ENCODE results near the gene AKAP13. TPM values are rescaled to one million over a fixed set of nuclear protein-coding genes. Genes with fewer than 3 reads are reported as not detected.

Gene AKAP13
- total and polyA plus RNA-seq, 2 of the 13 experiments (the other 11 are each of a cell fraction or from before 2014, with no cell fraction given), result 6.7 to 27.1 TPM

DNA sequence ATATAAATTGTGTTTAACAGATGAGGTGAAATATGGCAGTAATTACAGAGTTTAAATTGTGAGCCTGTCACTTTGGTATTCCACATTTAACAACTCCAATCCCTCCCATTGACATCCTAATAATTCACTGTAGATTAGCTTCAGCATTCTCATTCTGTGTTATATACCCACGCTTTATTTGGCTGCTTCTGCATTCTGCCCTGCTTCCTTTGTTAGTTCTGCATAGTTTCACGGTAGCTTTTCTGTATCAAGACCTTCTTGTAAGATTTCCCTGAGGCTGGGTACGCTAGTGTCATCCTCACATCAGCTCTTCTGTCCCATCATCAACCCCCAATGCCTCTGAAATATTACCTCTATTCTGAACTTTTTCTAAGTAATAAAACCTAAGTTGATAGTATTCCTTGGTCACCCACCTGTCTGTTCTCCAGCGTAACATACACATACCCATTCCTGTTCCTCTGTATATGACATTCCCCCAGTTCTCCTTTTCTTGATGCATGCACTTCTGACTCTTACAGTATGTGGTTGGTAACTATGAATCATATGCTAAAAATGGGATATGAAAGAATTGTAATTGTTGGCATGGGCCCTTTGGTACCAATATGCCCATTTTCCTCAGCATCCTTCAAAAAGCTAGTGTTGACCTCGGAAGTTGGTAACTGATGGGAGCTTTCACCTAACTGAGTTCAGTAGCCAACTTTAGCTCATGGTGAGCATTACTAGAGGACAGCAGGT, 243.1 kb downstream of the AKAP13 start:
- CTCF ChIA-PET (ENCODE audit: low intra/inter-chr PET ratio, low total read pairs), result no interaction called here

DNA sequence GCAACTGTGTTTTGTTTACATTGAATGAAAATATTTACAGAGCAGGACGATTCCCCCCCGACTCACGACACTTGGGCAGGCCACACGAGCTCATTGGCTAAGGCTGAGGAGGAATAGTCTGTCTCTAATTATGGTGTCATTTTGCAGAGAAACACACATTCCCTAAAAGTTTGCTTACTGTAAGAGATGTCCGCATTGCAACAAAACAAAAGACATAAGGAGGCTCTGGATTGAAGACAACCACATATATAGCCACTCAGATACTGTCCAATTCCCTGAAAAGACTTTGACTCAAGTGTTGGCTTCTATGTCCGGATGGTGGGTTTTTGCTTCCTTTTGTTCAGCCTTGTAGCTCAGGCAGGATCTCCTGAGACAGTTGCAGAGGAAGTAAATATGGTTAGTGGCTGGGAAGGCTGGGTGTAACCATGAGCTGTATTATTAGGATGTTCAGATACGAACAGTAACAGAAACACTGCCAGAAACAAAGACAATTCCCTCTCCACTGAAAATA, 243.9 kb downstream of the AKAP13 start:
- Histone ChIP-seq H3K4me2 (ENCODE audit: low read depth, low read length) (no peak overlapping the region), H4K20me1 (ENCODE audit: insufficient read depth, low read length) (no peaks in the 10 kb centered on the region), H3K9me3 (ENCODE audit: low read length) (no peaks in the 10 kb centered on the region), H3K36me3 (replicated peaks in 1 of 2; ENCODE audit: control insufficient read depth in 1 of 2, insufficient read depth in 2 of 2, low read length in 2 of 2) (peaks cover 0 to 4% of the 10 kb centered on the region in 2 experiments; a peak in 2 of 5 replicates), H3K27me3 (ENCODE audit: control insufficient read depth in 1 of 2, insufficient read depth in 2 of 2, low read length in 2 of 2) (no peaks in the 10 kb centered on the region), H3K27ac (ENCODE audit: extremely low read length, insufficient read depth, low read length) (no peak overlapping the region), H3K4me1 (ENCODE audit: insufficient read depth, low read length) (peaks cover 16% of the 10 kb centered on the region), H3K9ac (ENCODE audit: insufficient read depth, low read depth, low read length) (no peak overlapping the region), H3K79me2 (ENCODE audit: insufficient read depth, low read length) (no peaks in the 10 kb centered on the region), H2AFZ (ENCODE audit: low read length) (no peak overlapping the region), H3K4me3 (replicated peaks in 1 of 3; ENCODE audit: insufficient read depth in 1 of 3, low read depth in 2 of 3, low read length in 3 of 3) (no peak overlapping the region)
- WGBS (ENCODE audit: low lambda C conversion rate), result 93% methylated on average over 7 of the region's 7 CpGs
- intact Hi-C loops (cut with micrococcal nuclease; ENCODE audit: unreplicated experiment) (no loop called here), in situ Hi-C loops (cut with HindIII; ENCODE audit: extremely low pct_ligation_motif_present, low pct_unique_long_range_greater_than_20kb) (loop anchor here (25.0 kb wide), 1 partner anchor 213 kb away; no protein-coding TSS in a partner anchor)
- TF ChIP-seq CAMTA2 (CRISPR knock-in tag; IDR thresholded peaks at IDR 0.05; ENCODE audit: borderline replicate concordance), result no peak
- TF ChIP-seq HCFC1 (IDR thresholded peaks at IDR 0.05; ENCODE audit: low read depth, low read length), result no peak
- TF ChIP-seq ZNF780A (CRISPR knock-in tag; IDR thresholded peaks at IDR 0.05), result no peak
- no peak for TF ChIP-seq ZNF256 (CRISPR knock-in tag; conservative IDR thresholded peaks at IDR 0.05)
- TF ChIP-seq FOXA3 (CRISPR knock-in tag; IDR thresholded peaks at IDR 0.05), result no peak
- no peak for TF ChIP-seq ZNF879 (CRISPR knock-in tag; IDR thresholded peaks at IDR 0.05)
- TF ChIP-seq ZZZ3 (CRISPR knock-in tag; IDR thresholded peaks at IDR 0.05; ENCODE audit: borderline replicate concordance), result no peak
- ATAC-seq (no peak), FAIRE-seq (no peak), DNase-seq (ENCODE audit: low spot score) (no peak)
- BruUV-seq (replicated peaks), result no TSS peak
- POLR2A ChIA-PET, result no interaction called here
- CTCF ChIA-PET (ENCODE audit: low intra/inter-chr PET ratio, low total read pairs), result no interaction called here

More for the DNA sequence above, 243.1 kb downstream of the AKAP13 start:
- Histone ChIP-seq H2AFZ (ENCODE audit: low read length) (no peak overlapping the region), H3K27me3 (ENCODE audit: control insufficient read depth in 1 of 2, insufficient read depth in 2 of 2, low read length in 2 of 2) (no peaks in the 10 kb centered on the region), H4K20me1 (ENCODE audit: insufficient read depth, low read length) (no peaks in the 10 kb centered on the region), H3K36me3 (replicated peaks in 1 of 2; ENCODE audit: control insufficient read depth in 1 of 2, insufficient read depth in 2 of 2, low read length in 2 of 2) (peaks cover 0 to 4% of the 10 kb centered on the region in 2 experiments; a peak in 2 of 5 replicates), H3K4me3 (replicated peaks in 1 of 3; ENCODE audit: insufficient read depth in 1 of 3, low read depth in 2 of 3, low read length in 3 of 3) (no peak overlapping the region), H3K9ac (ENCODE audit: insufficient read depth, low read depth, low read length) (no peak overlapping the region), H3K27ac (ENCODE audit: extremely low read length, insufficient read depth, low read length) (no peak overlapping the region), H3K4me1 (ENCODE audit: insufficient read depth, low read length) (peaks cover 16% of the 10 kb centered on the region), H3K79me2 (ENCODE audit: insufficient read depth, low read length) (no peaks in the 10 kb centered on the region), H3K4me2 (ENCODE audit: low read depth, low read length) (no peak overlapping the region), H3K9me3 (ENCODE audit: low read length) (no peaks in the 10 kb centered on the region)
- in situ Hi-C loops (cut with HindIII; ENCODE audit: extremely low pct_ligation_motif_present, low pct_unique_long_range_greater_than_20kb) (loop anchor here (25.0 kb wide), 1 partner anchor 214 kb away; no protein-coding TSS in a partner anchor), intact Hi-C loops (cut with micrococcal nuclease; ENCODE audit: unreplicated experiment) (no loop called here)
- ATAC-seq, result no peak
- WGBS (ENCODE audit: low lambda C conversion rate), result 96% methylated on average over 5 of the region's 5 CpGs
- no TSS peak for BruUV-seq (replicated peaks)
- DNase-seq (ENCODE audit: low spot score), result no peak
- no peak for TF ChIP-seq ZNF839 (CRISPR knock-in tag; IDR thresholded peaks at IDR 0.05; ENCODE audit: borderline replicate concordance)
- POLR2A ChIA-PET, result no interaction called here
- FAIRE-seq, result no peak
